ENCODE data around the gene KCTD11. TPM values are rescaled to one million over a fixed set of nuclear protein-coding genes. Genes with fewer than 3 reads are reported as not detected.
A peak's percentile ranks its signal among the peaks of the same experiment; 100 is the strongest.

Gene KCTD11
- polyA plus RNA-seq, 1 experiment, result 12.1 TPM

DNA sequence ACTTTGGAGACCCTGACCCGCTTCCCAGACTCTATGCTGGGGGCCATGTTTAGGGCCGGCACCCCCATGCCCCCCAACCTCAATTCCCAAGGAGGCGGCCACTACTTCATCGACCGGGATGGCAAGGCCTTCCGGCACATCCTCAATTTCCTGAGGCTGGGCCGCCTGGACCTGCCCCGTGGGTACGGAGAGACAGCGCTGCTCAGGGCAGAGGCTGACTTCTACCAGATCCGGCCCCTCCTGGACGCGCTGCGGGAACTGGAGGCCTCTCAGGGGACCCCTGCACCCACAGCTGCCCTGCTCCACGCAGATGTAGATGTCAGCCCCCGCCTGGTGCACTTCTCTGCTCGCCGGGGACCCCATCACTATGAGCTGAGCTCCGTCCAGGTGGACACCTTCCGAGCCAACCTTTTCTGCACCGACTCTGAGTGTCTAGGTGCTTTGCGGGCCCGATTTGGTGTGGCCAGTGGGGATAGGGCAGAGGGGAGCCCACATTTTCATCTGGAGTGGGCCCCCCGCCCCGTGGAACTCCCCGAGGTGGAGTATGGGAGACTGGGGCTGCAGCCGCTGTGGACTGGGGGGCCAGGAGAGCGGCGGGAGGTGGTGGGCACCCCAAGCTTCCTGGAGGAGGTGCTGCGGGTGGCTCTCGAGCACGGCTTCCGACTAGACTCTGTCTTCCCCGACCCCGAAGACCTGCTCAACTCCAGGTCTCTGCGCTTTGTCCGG, 1.1 kb downstream of the KCTD11 start:
- POLR2A ChIA-PET, result interaction anchor here (0.9 kb wide), 1 partner anchor 135 kb away, joined by 3 read pairs; no protein-coding TSS in a partner anchor
- TF ChIP-seq, protein P1, sequence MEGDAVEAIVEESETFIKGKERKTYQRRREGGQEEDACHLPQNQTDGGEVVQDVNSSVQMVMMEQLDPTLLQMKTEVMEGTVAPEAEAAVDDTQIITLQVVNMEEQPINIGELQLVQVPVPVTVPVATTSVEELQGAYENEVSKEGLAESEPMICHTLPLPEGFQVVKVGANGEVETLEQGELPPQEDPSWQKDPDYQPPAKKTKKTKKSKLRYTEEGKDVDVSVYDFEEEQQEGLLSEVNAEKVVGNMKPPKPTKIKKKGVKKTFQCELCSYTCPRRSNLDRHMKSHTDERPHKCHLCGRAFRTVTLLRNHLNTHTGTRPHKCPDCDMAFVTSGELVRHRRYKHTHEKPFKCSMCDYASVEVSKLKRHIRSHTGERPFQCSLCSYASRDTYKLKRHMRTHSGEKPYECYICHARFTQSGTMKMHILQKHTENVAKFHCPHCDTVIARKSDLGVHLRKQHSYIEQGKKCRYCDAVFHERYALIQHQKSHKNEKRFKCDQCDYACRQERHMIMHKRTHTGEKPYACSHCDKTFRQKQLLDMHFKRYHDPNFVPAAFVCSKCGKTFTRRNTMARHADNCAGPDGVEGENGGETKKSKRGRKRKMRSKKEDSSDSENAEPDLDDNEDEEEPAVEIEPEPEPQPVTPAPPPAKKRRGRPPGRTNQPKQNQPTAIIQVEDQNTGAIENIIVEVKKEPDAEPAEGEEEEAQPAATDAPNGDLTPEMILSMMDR (IDR thresholded peaks at IDR 0.05; ENCODE audit: low read depth, low read length), result no peak
- CTCF ChIA-PET, result interaction anchor here (0.8 to 1.0 kb wide), 2 partner anchors 51 to 162 kb away, joined by 3 read pairs; partner anchors contain the start of gene TMEM256
- no peaks in the 10 kb centered on the region for H3K27me3 ChIP-seq (ENCODE audit: control insufficient read depth, insufficient read depth, low read length)
- H3K9me3 ChIP-seq (ENCODE audit: control insufficient read depth, insufficient read depth, low read length), result no peaks in the 10 kb centered on the region; the same call in 1 of the 2 replicates
- peak overlapping the region; percentile 91 for H3K4me3 ChIP-seq (ENCODE audit: low read depth, low read length)
- H3K27ac ChIP-seq (ENCODE audit: low read depth, low read length), result no peak overlapping the region
- no peak for DNase-seq (ENCODE audit: low read depth, low spot score)

DNA sequence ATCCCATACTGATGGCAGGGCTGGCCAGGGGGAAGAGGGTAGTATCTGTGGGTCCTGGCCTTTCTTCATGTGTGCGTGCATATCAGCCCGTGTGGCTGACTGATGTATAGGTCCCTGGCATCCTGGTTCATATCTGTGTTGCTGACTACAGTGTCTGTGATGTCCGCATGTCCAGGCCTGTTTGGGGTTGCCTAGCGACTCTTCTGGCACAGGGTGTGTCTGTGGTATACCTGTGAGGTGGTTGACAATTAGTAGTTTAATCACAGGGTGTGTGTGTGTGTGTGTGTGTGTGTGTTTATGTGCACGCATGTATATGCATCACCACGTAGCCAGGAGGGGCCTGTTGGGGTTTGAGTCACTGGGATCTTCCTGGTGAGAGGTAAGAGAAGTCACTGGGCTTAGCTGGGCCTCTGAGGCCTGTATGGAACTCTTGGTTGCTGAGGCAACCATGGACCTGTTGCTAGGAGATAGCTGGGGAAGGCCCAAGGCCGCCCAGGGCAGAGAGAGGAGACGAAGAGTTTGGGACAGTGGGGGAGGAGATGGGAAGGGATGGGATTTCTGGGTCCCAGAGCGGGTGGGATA, 2.4 kb downstream of the KCTD11 start:
- Histone ChIP-seq H3K27ac (ENCODE audit: low read depth, low read length) (no peak overlapping the region), H3K9me3 (ENCODE audit: control insufficient read depth, insufficient read depth, low read length) (no peaks in the 10 kb centered on the region; the same call in 1 of the 2 replicates), H3K27me3 (ENCODE audit: control insufficient read depth, insufficient read depth, low read length) (no peaks in the 10 kb centered on the region), H3K4me3 (ENCODE audit: low read depth, low read length) (0 out of 2 replicates have a peak overlapping the region, but pooled peaks have one; percentile 10)
- ChIA-PET POLR2A (interaction anchor here (0.6 kb wide), 1 partner anchor 135 kb away, joined by 3 read pairs; no protein-coding TSS in a partner anchor), CTCF (interaction anchor here (1.4 to 2.8 kb wide), 4 partner anchors 17 to 235 kb away, joined by 5 to 22 read pairs (median 8); partner anchors contain the start of genes PLSCR3, SENP3 and SOX15)
- TF ChIP-seq, protein P1 (IDR thresholded peaks at IDR 0.05; ENCODE audit: low read depth, low read length), result no peak
- no peak for DNase-seq (ENCODE audit: low read depth, low spot score)

DNA sequence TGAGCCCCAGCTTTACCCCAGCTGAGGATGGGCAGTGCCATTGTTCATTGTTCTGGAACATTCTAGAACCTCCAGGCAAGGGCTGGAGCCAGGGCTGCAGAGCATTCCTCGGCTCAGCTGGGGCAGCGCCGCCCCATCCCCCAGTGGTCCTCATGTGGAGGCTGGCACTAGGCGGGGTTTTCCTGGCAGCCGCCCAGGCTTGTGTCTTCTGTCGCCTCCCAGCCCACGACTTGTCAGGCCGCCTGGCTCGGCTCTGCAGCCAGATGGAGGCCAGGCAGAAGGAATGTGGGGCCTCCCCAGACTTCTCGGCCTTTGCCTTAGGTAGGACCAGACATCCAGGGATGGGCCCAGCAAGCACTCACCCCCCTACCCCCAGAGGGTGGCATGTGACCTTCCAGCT, 3.1 kb downstream of the KCTD11 start, which contains the start of gene TMEM95:
TMEM95 (plus strand) TSS at position 104 of the 400 bp plus-strand sequence; CDS start at position 153, 49 bp downstream.
- no peak within 1 kb of the TSS for H3K27ac ChIP-seq (ENCODE audit: low read depth, low read length)
- ChIA-PET CTCF (interaction anchor here (0.8 to 2.8 kb wide), 15 partner anchors 9 to 235 kb away, joined by 3 to 22 read pairs (median 4); partner anchors contain the start of genes PLSCR3, SENP3, SOX15 and TMEM102), POLR2A (interaction anchor here (0.6 kb wide), 1 partner anchor 136 kb away, joined by 3 read pairs; no protein-coding TSS in a partner anchor)
- no peak for DNase-seq (ENCODE audit: low read depth, low spot score)
- TF ChIP-seq, protein P1 (IDR thresholded peaks at IDR 0.05; ENCODE audit: low read depth, low read length), result no peak
- H3K27me3 ChIP-seq (ENCODE audit: control insufficient read depth, insufficient read depth, low read length), result no peaks in the 10 kb centered on the region
- H3K9me3 ChIP-seq (ENCODE audit: control insufficient read depth, insufficient read depth, low read length), result no peaks in the 10 kb centered on the region; the same call in 1 of the 2 replicates
- H3K4me3 ChIP-seq (ENCODE audit: low read depth, low read length), result 0 out of 2 replicates have a peak within 1 kb of the TSS, but pooled peaks have one; percentile 10

DNA sequence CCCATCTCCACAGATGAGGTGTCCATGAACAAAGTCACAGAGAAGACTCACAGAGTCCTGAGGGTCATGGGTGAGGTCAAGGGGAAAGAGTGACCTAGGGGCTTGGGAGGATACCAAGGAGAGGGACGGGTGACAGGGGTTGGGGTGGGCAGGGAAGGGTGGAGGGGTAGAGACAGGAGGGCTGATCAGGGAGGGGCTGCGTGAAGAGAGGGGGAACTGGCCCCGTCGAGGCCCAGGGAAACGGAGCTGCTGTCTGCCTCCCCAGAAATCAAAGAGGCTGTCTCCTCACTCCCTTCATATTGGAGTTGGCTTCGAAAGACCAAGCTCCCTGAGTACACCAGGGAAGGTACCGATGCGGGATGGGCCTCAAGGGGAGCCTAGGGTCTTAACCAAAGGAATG, 3.6 kb downstream of the KCTD11 start:
- ChIA-PET POLR2A (interaction anchor here (1.5 kb wide), 1 partner anchor 128 kb away, joined by 3 read pairs; no protein-coding TSS in a partner anchor), CTCF (interaction anchor here (0.7 to 2.8 kb wide), 21 partner anchors 9 to 234 kb away, joined by 3 to 22 read pairs (median 3); partner anchors contain the start of genes PLSCR3, SENP3, SOX15 and TMEM102)
- Histone ChIP-seq H3K4me3 (ENCODE audit: low read depth, low read length) (no peak overlapping the region), H3K27me3 (ENCODE audit: control insufficient read depth, insufficient read depth, low read length) (no peaks in the 10 kb centered on the region), H3K9me3 (ENCODE audit: control insufficient read depth, insufficient read depth, low read length) (no peaks in the 10 kb centered on the region; the same call in 1 of the 2 replicates), H3K27ac (ENCODE audit: low read depth, low read length) (no peak overlapping the region)
- no peak for DNase-seq (ENCODE audit: low read depth, low spot score)
- TF ChIP-seq, protein P1 (IDR thresholded peaks at IDR 0.05; ENCODE audit: low read depth, low read length), result no peak

Data from AG04450 (cell line).